Mucosa of descending colon (tissue), 3 donors: ENCODE measurements around the gene CCDC188. TPM values are rescaled to one million over a fixed set of nuclear protein-coding genes. Genes with fewer than 3 reads are reported as not detected.

Source experiments
- ATAC-seq: fragments of 200-7000 bp; cut with Tn5 transposase; one replicate; pipeline ENCODE4 v1.9.1; 2020; ENCODE audit warnings: mild to moderate bottlenecking, moderate library complexity
- DNase-seq, 3 donors: peaks; one replicate each; pipeline ENCODE4 v3.0.0-alpha.2; 2020
- H3K36me3 ChIP-seq: fragments of 200-600 bp; one replicate; pipeline ENCODE4 v1.8.0; 2021; ENCODE audit warnings: low read depth, mild to moderate bottlenecking
- H3K4me1 ChIP-seq: fragments of 200-600 bp; one replicate; pipeline ENCODE4 v1.8.0; 2021; ENCODE audit warnings: low read depth, mild to moderate bottlenecking
- H3K4me3 ChIP-seq: fragments of 200-600 bp; one replicate; pipeline ENCODE4 v1.8.0; 2021; ENCODE audit warnings: mild to moderate bottlenecking
- H3K9me3 ChIP-seq: fragments of 200-600 bp; one replicate; pipeline ENCODE4 v1.8.0; 2021; ENCODE audit warnings: mild to moderate bottlenecking
- CTCF ChIP-seq: fragments of 200-600 bp; IDR thresholded peaks from one replicate; pipeline ENCODE4 v1.8.0; 2022; ENCODE audit warnings: antibody characterized with exemption, mild to moderate bottlenecking
- intact Hi-C, 2 donors: fragments of 100-400 bp; cut with DNase I in 1 of 2; cut with micrococcal nuclease in 1 of 2; formaldehyde crosslinking; loops; one replicate each; pipeline versions ENCODE4 v1.11.0 to v1.11.1; 2022; cut with DNase I, micrococcal nuclease
- total RNA-seq, 3 donors: library from RNA; stranded (reverse); fragmentation: NEBNext Ultra II Directional in 2 of 3; extraction: Animal tissue kit (Norgen Biotek cat#: 25700) in 2 of 3; gene quantifications; one replicate each; pipeline versions ENCODE4 v1.2.1 to v1.2.4, GENCODE V29; 2021 to 2023
- donor health status: DM: no; HTN: no; CAD: no; lungs with moderate emphysema.
- donor health status: DM: no; HTN: no; CAD: no.
- donor health status: DM: no; HTN: yes; CAD: no.

The CCDC188 gene
- total RNA-seq, 3 donors from 2014 or later, result 0.41 to 0.98 (median 0.65) TPM

DNA sequence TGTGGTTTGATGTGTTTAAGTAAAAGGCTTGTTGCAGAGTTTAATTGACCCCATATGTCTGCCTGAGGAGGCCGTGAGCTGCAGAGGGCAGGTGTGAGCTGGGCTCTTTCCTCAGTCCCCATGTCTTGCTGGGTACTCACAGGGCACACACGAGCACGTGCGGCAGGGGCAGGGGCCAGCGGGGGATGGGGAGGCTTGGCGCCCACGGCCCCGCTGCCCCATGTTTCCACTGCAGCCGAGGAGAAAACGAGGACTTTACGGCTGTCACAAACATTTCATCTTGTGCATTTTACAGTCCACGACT is 24.7 kb upstream of the CCDC188 start:
- Histone ChIP-seq H3K36me3 (no peaks in the 10 kb centered on the region), H3K9me3 (no peaks in the 10 kb centered on the region), H3K4me3 (no peak overlapping the region), H3K4me1 (no peaks in the 10 kb centered on the region)
- ATAC-seq (no peak), DNase-seq (no peak)
- intact Hi-C loops, result no loop called here
- TF ChIP-seq CTCF, result no peak

GRCh38 chr22:20174785-20175596 is 24.1 kb upstream of the CCDC188 start:
- no peaks in the 10 kb centered on the region for H3K4me1 ChIP-seq
- H3K9me3 ChIP-seq, result no peaks in the 10 kb centered on the region
- DNase-seq, result no peak
- intact Hi-C loops, result no loop called here
- peak; percentile 29 for ATAC-seq
- TF ChIP-seq CTCF, result no peak
- no peaks in the 10 kb centered on the region for H3K36me3 ChIP-seq
- no peak overlapping the region for H3K4me3 ChIP-seq

- Histone ChIP-seq H3K36me3 (no peaks in the 10 kb centered on the region), H3K9me3 (no peaks in the 10 kb centered on the region), H3K4me1 (no peaks in the 10 kb centered on the region), H3K4me3 (no peak overlapping the region)
- ATAC-seq (no peak), DNase-seq (no peak)
- intact Hi-C loops, result no loop called here
- TF ChIP-seq CTCF, result no peak
These were observed 22.9 kb upstream of the CCDC188 start for GRCh38 chr22:20173772-20174171.

DNA sequence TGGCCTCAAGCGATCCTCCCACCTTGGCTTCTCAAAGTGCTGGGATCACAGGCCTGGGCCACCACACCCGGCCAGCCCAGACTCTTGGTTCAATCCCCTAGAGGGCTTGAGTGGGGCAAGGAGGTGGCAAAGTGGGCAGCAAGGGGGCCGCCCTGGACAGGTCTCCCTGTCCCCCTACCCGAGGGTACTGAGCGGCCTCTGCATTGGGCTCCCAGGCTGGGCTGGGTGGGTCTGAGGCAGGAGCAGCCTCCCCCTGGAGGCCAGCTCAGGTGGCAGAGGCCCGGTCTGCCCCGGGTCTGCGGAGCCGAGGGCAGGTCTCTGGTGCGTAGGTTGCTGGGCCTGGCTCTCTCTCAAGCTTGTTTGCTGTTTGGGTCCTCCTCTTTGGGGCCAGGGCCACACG is 22.4 kb upstream of the CCDC188 start:
- ATAC-seq (no peak), DNase-seq (no peak)
- intact Hi-C loops, result no loop called here
- no peak overlapping the region for H3K4me3 ChIP-seq
- no peaks in the 10 kb centered on the region for H3K9me3 ChIP-seq
- no peaks in the 10 kb centered on the region for H3K4me1 ChIP-seq
- TF ChIP-seq CTCF, result no peak
- no peaks in the 10 kb centered on the region for H3K36me3 ChIP-seq

DNA sequence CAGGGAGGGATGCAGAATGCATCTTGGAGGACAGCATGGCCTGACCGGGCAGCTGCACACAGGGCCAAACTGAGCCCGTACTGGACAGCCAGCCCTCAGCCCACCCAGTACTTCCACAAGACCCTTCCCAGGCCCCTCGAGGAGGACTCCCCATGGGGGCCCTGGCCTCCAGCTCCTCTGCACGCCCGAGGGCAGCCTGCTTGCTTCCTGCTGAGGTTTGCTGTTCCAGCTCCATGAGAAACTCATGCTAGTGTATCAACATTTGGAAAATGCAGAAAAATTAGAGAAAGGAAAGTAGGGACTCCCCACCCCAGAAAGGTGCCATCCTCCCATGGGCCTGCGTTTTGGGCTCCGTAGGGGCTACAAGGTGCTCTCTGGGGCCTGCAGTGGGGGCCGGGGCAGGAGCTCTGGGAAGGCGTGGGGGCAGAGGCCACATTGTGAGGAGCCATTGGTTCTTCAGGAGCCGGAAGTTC is 21.3 kb upstream of the CCDC188 start:
- TF ChIP-seq CTCF, result no peak
- DNase-seq (no peak), ATAC-seq (no peak)
- no peaks in the 10 kb centered on the region for H3K36me3 ChIP-seq
- H3K4me3 ChIP-seq, result no peak overlapping the region
- intact Hi-C loops, result no loop called here
- no peaks in the 10 kb centered on the region for H3K9me3 ChIP-seq
- H3K4me1 ChIP-seq, result no peaks in the 10 kb centered on the region
